GM12878 (cell line): ENCODE results near the gene OPCML. TPM values are rescaled to one million over a fixed set of nuclear protein-coding genes. Genes with fewer than 3 reads are reported as not detected.

ENCODE experiments used
- ATAC-seq: fragments of 200-7000 bp; cut with Tn5 transposase; 3 replicates; pipeline ENCODE4 v1.9.1; 2020; ENCODE audit warnings: mild to moderate bottlenecking, moderate library complexity
- BruUV-seq: library from RNA; stranded (reverse); fragments of 400-500 nt; replicated peaks from 2 replicates; lab custom pipeline; 2021; lab: Mats Ljungman, UMichigan
- CTCF ChIA-PET: fragments of 300-600 bp; sonication (Branson Sonifier 250); formaldehyde crosslinking; extraction: SDS; loops from one replicate; lab custom pipeline; 2021; ENCODE audit warnings: inconsistent platforms; lab: Yijun Ruan, JAX
- POLR2A ChIA-PET: fragments of 350-600 bp; formaldehyde crosslinking; extraction: SDS; loops from one replicate; lab custom pipeline; 2021; ENCODE audit warnings: inconsistent platforms; lab: Charles Lee
- RAD21 ChIA-PET: fragments of 300-600 bp; sonication (Branson Sonifier 250); formaldehyde crosslinking; loops from one replicate; lab custom pipeline; 2023; ENCODE audit warnings: antibody characterized with exemption; ENCODE audit not compliant: unreplicated experiment; lab: Charles Lee
- SMC1A ChIA-PET: fragments of 300-600 bp; sonication (Branson Sonifier 250); formaldehyde crosslinking; loops from one replicate; lab custom pipeline; 2023; ENCODE audit not compliant: unreplicated experiment, uncharacterized antibody; lab: Charles Lee
- DNase-seq: peaks from one replicate; pipeline ENCODE4 v3.0.0-alpha.2; 2011; ENCODE audit warnings: low read depth, low spot score
- FAIRE-seq: peaks from 3 replicates; lab custom pipeline; 2011; peaks lifted over from hg19 to GRCh38; lab: Jason Lieb, UNC
- H2AFZ ChIP-seq: 2 replicates; pipeline ENCODE4 v1.6.0; 2011; ENCODE audit warnings: low read depth, low read length, control low read depth; ENCODE audit not compliant: control insufficient read depth
- H3K27ac ChIP-seq: 2 replicates; pipeline ENCODE4 v1.5.1; 2011; ENCODE audit warnings: control low read depth; ENCODE audit not compliant: control insufficient read depth, insufficient read depth
- H3K27me3 ChIP-seq, 2 experiments: replicated peaks in 1 of 2; 2 replicates each; pipeline versions ENCODE4 v1.6.0 to v1.6.1; 2011; ENCODE audit warnings: low read length in 1 of 2; ENCODE audit not compliant: control insufficient read depth in 2 of 2, insufficient read depth in 2 of 2
- H3K36me3 ChIP-seq, 2 experiments: 2 replicates each; pipeline ENCODE4 v1.5.1; 2011; ENCODE audit warnings: low read length in 1 of 2; ENCODE audit not compliant: control insufficient read depth in 2 of 2, insufficient read depth in 2 of 2
- H3K4me1 ChIP-seq: 2 replicates; pipeline ENCODE4 v1.6.1; 2011; ENCODE audit warnings: mild to moderate bottlenecking, low read length, moderate library complexity, mixed read lengths; ENCODE audit not compliant: control insufficient read depth, insufficient read depth
- H3K4me2 ChIP-seq: 2 replicates; pipeline ENCODE4 v1.6.0; 2011; ENCODE audit warnings: control low read depth; ENCODE audit not compliant: control insufficient read depth, insufficient read depth
- H3K4me3 ChIP-seq: fragments of 200-600 bp; sonication (generic); 2 replicates; pipeline ENCODE4 v1.5.1; 2016
- H3K79me2 ChIP-seq: 2 replicates; pipeline ENCODE4 v1.6.0; 2011; ENCODE audit warnings: low read length; ENCODE audit not compliant: control insufficient read depth, insufficient read depth
- H3K9ac ChIP-seq: 2 replicates; pipeline ENCODE4 v1.8.0; 2011; ENCODE audit warnings: low read length, control low read depth, mixed read lengths; ENCODE audit not compliant: control insufficient read depth, insufficient read depth
- H3K9me3 ChIP-seq: replicated peaks from 3 replicates; pipeline ENCODE4 v1.5.1; 2011; ENCODE audit warnings: mild to moderate bottlenecking, low read length; ENCODE audit not compliant: control insufficient read depth, insufficient read depth
- H4K20me1 ChIP-seq: 2 replicates; pipeline ENCODE4 v1.6.0; 2011; ENCODE audit not compliant: control insufficient read depth, insufficient read depth
- CBX5 ChIP-seq: sonication (generic); IDR thresholded peaks from 2 replicates; pipeline ENCODE4 v1.6.1; 2016; ENCODE audit warnings: low read depth, moderate library complexity, mild to moderate bottlenecking, inconsistent platforms
- CREB1 ChIP-seq: IDR thresholded peaks from 2 replicates; pipeline ENCODE4 v1.6.1; 2012; ENCODE audit warnings: low read depth, mild to moderate bottlenecking, inconsistent platforms
- DPF2 ChIP-seq: fragments of 450-650 bp; IDR thresholded peaks from 2 replicates; pipeline ENCODE4 v1.6.1; 2017; ENCODE audit warnings: mild to moderate bottlenecking
- FOXK2 ChIP-seq: fragments of 450-650 bp; IDR thresholded peaks from 2 replicates; pipeline ENCODE4 v1.6.1; 2017; ENCODE audit warnings: mild to moderate bottlenecking, moderate library complexity
- FOXM1 ChIP-seq: IDR thresholded peaks from 2 replicates; pipeline ENCODE4 v1.6.1; 2012; ENCODE audit warnings: low read depth, mild to moderate bottlenecking, inconsistent platforms, low read length, moderate library complexity
- HCFC1 ChIP-seq: fragments of 150-350 bp; IDR thresholded peaks from 2 replicates; pipeline ENCODE4 v1.6.1; 2014; ENCODE audit warnings: low read length
- KLF5 ChIP-seq: fragments of 450-650 bp; IDR thresholded peaks from 2 replicates; pipeline ENCODE4 v1.6.1; 2014; ENCODE audit warnings: mild to moderate bottlenecking; ENCODE audit not compliant: partially characterized antibody
- MTA2 ChIP-seq: fragments of 450-650 bp; IDR thresholded peaks from 2 replicates; pipeline ENCODE4 v1.6.1; 2016; ENCODE audit warnings: low read depth, mild to moderate bottlenecking, moderate library complexity
- PML ChIP-seq: IDR thresholded peaks from 2 replicates; pipeline ENCODE4 v1.6.1; 2012; ENCODE audit warnings: low read length, inconsistent platforms
- RAD21 ChIP-seq: IDR thresholded peaks from 2 replicates; pipeline ENCODE4 v1.6.1; 2011; ENCODE audit warnings: mild to moderate bottlenecking, low read depth, low read length, moderate library complexity; ENCODE audit not compliant: insufficient read depth
- RAD51 ChIP-seq: fragments of 450-650 bp; IDR thresholded peaks from 2 replicates; pipeline ENCODE4 v1.6.1; 2016; ENCODE audit warnings: moderate library complexity, mild to moderate bottlenecking, inconsistent platforms
- SIX5 ChIP-seq: IDR thresholded peaks from 2 replicates; pipeline ENCODE4 v1.6.1; 2011; ENCODE audit warnings: mild to moderate bottlenecking, low read depth, low read length, moderate library complexity; ENCODE audit not compliant: severe bottlenecking
- SMC3 ChIP-seq: IDR thresholded peaks from 2 replicates; pipeline ENCODE4 v1.6.1; 2011; ENCODE audit warnings: low read length, improper control_type of control experiment, borderline replicate concordance
- WGBS: methylation state at CpG from one replicate; pipeline ENCODE4 v1.1.6; 2016; ENCODE audit warnings: low lambda C conversion rate; ENCODE audit not compliant: insufficient replicate concordance, insufficient coverage; ENCODE audit errors: missing lambda C conversion rate; 5-methylcytosine and 5-hydroxymethylcytosine counted together
- in situ Hi-C: fragments of 300-500 bp; cut with MboI; formaldehyde crosslinking; loops from 9 replicates; pipeline ENCODE4 v1.14.3; 2018; ENCODE audit warnings: mixed read lengths
- intact Hi-C: fragments of 100-400 bp; cut with micrococcal nuclease; formaldehyde crosslinking; loops from one replicate; pipeline ENCODE4 v1.14.2; 2022; ENCODE audit not compliant: unreplicated experiment
- polyA plus RNA-seq, 11 experiments: library from polyadenylated mRNA; depleted of rRNA in 4 of 11; unstranded in 6 of 11; stranded (reverse) in 5 of 11; fragments of >200 nt; fragmentation: Nextera tagmentation in 4 of 11; fragmentation: Illumina TruSeq in 1 of 11; extraction: Ambion mirVana in 4 of 11; extraction: Trizol in 1 of 11; gene quantifications; 1 replicate in 1 of 11; 2 replicates in 10 of 11; pipeline versions ENCODE4 v1.2.1 to v1.2.3, GENCODE V29; 2011 to 2016; ENCODE audit warnings: inconsistent platforms in 2 of 11, missing spikeins in 2 of 11, low read depth in 1 of 11
- total RNA-seq, 4 experiments: library from RNA; depleted of rRNA in 3 of 4; stranded (reverse); fragments of >200 nt in 3 of 4; fragmentation: Illumina TruSeq in 1 of 4; extraction: Trizol in 1 of 4; gene quantifications; 2 replicates each; pipeline versions ENCODE4 v1.2.1 to v1.2.3, GENCODE V29; 2013 to 2021
- TF ChIP-seq, protein P1 (sequence below): fragments of 150-350 bp; IDR thresholded peaks from 2 replicates; pipeline ENCODE4 v1.6.1; 2014; ENCODE audit warnings: mild to moderate bottlenecking, low read depth, low read length
- TF ChIP-seq, protein P2 (sequence below): IDR thresholded peaks from 2 replicates; pipeline ENCODE4 v1.6.1; 2011; ENCODE audit warnings: low read depth, low read length, improper control_type of control experiment, borderline replicate concordance

OPCML gene
- total and polyA plus RNA-seq, 10 of the 15 experiments (the other 5 are each of a cell fraction or from before 2014, with no cell fraction given): 0.84 TPM; not detected in 9

DNA sequence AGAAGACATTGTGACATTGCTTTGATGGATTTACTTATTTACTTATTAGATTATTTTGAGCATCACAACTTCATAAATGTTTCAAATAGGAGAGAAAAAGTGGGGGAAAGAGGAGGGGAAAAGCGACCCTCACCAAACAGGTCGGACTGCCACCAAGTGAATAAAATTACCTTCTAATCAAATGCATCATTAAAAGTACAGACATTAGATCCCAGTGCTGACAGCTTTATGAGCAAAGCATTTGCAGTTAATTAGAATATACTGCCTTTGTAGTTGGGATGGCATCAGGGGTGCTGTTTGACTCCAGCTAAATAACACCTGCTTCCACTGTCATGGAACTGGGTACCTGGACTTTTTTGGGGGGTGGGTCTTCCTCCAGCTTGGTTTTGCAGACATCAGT is 299.6 kb downstream of the OPCML start (continued):
- TF ChIP-seq FOXM1: no peak
- TF ChIP-seq CREB1: no peak
- TF ChIP-seq CBX5: no peak
- TF ChIP-seq, protein P1, sequence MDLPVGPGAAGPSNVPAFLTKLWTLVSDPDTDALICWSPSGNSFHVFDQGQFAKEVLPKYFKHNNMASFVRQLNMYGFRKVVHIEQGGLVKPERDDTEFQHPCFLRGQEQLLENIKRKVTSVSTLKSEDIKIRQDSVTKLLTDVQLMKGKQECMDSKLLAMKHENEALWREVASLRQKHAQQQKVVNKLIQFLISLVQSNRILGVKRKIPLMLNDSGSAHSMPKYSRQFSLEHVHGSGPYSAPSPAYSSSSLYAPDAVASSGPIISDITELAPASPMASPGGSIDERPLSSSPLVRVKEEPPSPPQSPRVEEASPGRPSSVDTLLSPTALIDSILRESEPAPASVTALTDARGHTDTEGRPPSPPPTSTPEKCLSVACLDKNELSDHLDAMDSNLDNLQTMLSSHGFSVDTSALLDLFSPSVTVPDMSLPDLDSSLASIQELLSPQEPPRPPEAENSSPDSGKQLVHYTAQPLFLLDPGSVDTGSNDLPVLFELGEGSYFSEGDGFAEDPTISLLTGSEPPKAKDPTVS: no peak
- no peak for TF ChIP-seq RAD51
- TF ChIP-seq KLF5: no peak

DNA sequence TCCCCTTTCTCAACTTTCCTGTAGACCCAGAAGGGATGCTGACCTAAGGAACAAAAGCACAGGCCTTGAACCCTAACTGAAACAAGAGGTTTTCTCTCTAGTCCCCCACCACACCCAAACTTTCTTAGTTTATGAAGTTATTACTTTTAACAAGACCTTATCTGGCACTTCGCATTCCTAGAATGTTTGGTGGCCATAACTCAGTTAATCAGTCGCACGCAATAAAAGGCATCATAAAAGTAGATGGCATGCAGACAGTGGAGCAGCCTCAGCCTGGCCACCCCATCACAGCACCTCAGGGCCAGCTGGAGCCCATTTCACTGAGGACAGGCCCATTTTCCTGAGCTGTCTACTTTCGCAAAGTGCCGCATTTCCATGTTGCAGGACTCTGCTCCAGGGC is 301.9 kb downstream of the OPCML start:
- ChIA-PET RAD21 (no interaction called here), SMC1A (interaction anchor here (1.0 kb wide), 1 partner anchor 24 kb away, joined by 3 read pairs; no protein-coding TSS in a partner anchor), CTCF (interaction anchor here (0.7 kb wide), 1 partner anchor 584 kb away, joined by 3 read pairs; no protein-coding TSS in a partner anchor), POLR2A (no interaction called here)
- Histone ChIP-seq H3K4me3 (no peak overlapping the region), H3K36me3 (no peaks in the 10 kb centered on the region), H2AFZ (no peak overlapping the region), H3K27ac (no peak overlapping the region), H4K20me1 (no peaks in the 10 kb centered on the region), H3K4me1 (no peaks in the 10 kb centered on the region), H3K9ac (no peak overlapping the region), H3K27me3 (no peaks in the 10 kb centered on the region), H3K4me2 (no peak overlapping the region), H3K9me3 (peaks cover 1% of the 10 kb centered on the region; the same call in 2 of the 3 replicates), H3K79me2 (no peaks in the 10 kb centered on the region)
- BruUV-seq: no TSS peak
- TF ChIP-seq FOXK2: no peak
- TF ChIP-seq RAD21: no peak
- TF ChIP-seq MTA2: no peak
- TF ChIP-seq, protein P2, sequence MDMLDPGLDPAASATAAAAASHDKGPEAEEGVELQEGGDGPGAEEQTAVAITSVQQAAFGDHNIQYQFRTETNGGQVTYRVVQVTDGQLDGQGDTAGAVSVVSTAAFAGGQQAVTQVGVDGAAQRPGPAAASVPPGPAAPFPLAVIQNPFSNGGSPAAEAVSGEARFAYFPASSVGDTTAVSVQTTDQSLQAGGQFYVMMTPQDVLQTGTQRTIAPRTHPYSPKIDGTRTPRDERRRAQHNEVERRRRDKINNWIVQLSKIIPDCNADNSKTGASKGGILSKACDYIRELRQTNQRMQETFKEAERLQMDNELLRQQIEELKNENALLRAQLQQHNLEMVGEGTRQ: no peak
- no peak for TF ChIP-seq DPF2
- no peak for TF ChIP-seq SMC3
- no peak for TF ChIP-seq PML
- TF ChIP-seq SIX5: no peak
- TF ChIP-seq HCFC1: no peak
- 87% methylated on average over 5 of the region's 5 CpGs for whole genome bisulfite sequencing
- intact Hi-C loops (no loop called here), in situ Hi-C loops (no loop called here)
- FAIRE-seq (no peak), DNase-seq (no peak), ATAC-seq (no peak)
